ENCODE measurements around the gene EDN1. TPM values are rescaled to one million over a fixed set of nuclear protein-coding genes. Genes with fewer than 3 reads are reported as not detected.

The EDN1 gene
- total RNA-seq, 2 donors from 2014 or later: 9.5 to 16.2 TPM

- no peak overlapping the region for H3K9ac ChIP-seq (ENCODE audit: low read depth in 2 of 2, low read length in 2 of 2)
- H3K27ac ChIP-seq: no peak overlapping the region
- no peaks in the 10 kb centered on the region for H3K9me3 ChIP-seq
- no peaks in the 10 kb centered on the region for H3K27me3 ChIP-seq
- no peak for TF ChIP-seq CTCF (IDR thresholded peaks at IDR 0.05)
- no peaks in the 10 kb centered on the region for H3K36me3 ChIP-seq
- intact Hi-C loops (cut with DNase I): loop anchor here (10.0 kb wide), 1 partner anchor 49 kb away; no protein-coding TSS in a partner anchor
- no peak for DNase-seq
- H3K4me3 ChIP-seq: no peak overlapping the region
- peaks cover 8% of the 10 kb centered on the region for H3K4me1 ChIP-seq
Measured at GRCh38 chr6:12283904-12284303, 6.3 kb upstream of the EDN1 start.

- no peak for DNase-seq
- H3K36me3 ChIP-seq: no peaks in the 10 kb centered on the region
- H3K9me3 ChIP-seq: no peaks in the 10 kb centered on the region
- TF ChIP-seq CTCF (IDR thresholded peaks at IDR 0.05): no peak
- H3K4me1 ChIP-seq: peaks cover 8% of the 10 kb centered on the region
- H3K27me3 ChIP-seq: no peaks in the 10 kb centered on the region
- intact Hi-C loops (cut with DNase I): loop anchor here (10.0 kb wide), 1 partner anchor 52 kb away; no protein-coding TSS in a partner anchor
- H3K4me3 ChIP-seq: no peak overlapping the region
- peak overlapping the region; percentile 56 for H3K27ac ChIP-seq
- H3K9ac ChIP-seq (ENCODE audit: low read depth in 2 of 2, low read length in 2 of 2): no peak overlapping the region
Measured at GRCh38 chr6:12286373-12287110, 3.6 kb upstream of the EDN1 start.

GRCh38 chr6:12288211-12288618 lies 1.9 kb upstream of the EDN1 start:
- H3K36me3 ChIP-seq: peaks cover under 1% of the 10 kb centered on the region
- TF ChIP-seq CTCF (IDR thresholded peaks at IDR 0.05): no peak
- H3K9ac ChIP-seq (ENCODE audit: low read depth in 2 of 2, low read length in 2 of 2): no peak overlapping the region
- H3K4me3 ChIP-seq: no peak overlapping the region
- peaks cover 8% of the 10 kb centered on the region for H3K4me1 ChIP-seq
- intact Hi-C loops (cut with DNase I): loop anchor here (10.0 kb wide), 1 partner anchor 53 kb away; no protein-coding TSS in a partner anchor
- no peak for DNase-seq
- H3K27ac ChIP-seq: no peak overlapping the region
- no peaks in the 10 kb centered on the region for H3K9me3 ChIP-seq
- H3K27me3 ChIP-seq: no peaks in the 10 kb centered on the region

- H3K27ac ChIP-seq: no peak overlapping the region
- H3K4me1 ChIP-seq: peaks cover 8% of the 10 kb centered on the region
- TF ChIP-seq CTCF (IDR thresholded peaks at IDR 0.05): no peak
- intact Hi-C loops (cut with DNase I): loop anchor here (10.0 kb wide), 1 partner anchor 54 kb away; no protein-coding TSS in a partner anchor
- H3K9me3 ChIP-seq: no peaks in the 10 kb centered on the region
- H3K4me3 ChIP-seq: no peak overlapping the region
- peak overlapping the region in 1 of 2 donors; percentile 88 for H3K9ac ChIP-seq (ENCODE audit: low read depth in 2 of 2, low read length in 2 of 2)
- H3K36me3 ChIP-seq: peaks cover 3% of the 10 kb centered on the region
- H3K27me3 ChIP-seq: no peaks in the 10 kb centered on the region
- DNase-seq: no peak
Measured at GRCh38 chr6:12288914-12289313, 1.2 kb upstream of the EDN1 start.

GRCh38 chr6:12289365-12289919 lies 719 bp upstream of the EDN1 start:
- no peaks in the 10 kb centered on the region for H3K27me3 ChIP-seq
- H3K36me3 ChIP-seq: peaks cover 3% of the 10 kb centered on the region
- intact Hi-C loops (cut with DNase I): loop anchor here (10.0 kb wide), 1 partner anchor 55 kb away; no protein-coding TSS in a partner anchor
- H3K27ac ChIP-seq: peak overlapping the region; percentile 79
- H3K4me3 ChIP-seq: peak overlapping the region; percentile 43
- TF ChIP-seq CTCF (IDR thresholded peaks at IDR 0.05): peak; percentile 81
- H3K9ac ChIP-seq (ENCODE audit: low read depth in 2 of 2, low read length in 2 of 2): peak overlapping the region in 1 of 2 donors; percentile 88
- H3K9me3 ChIP-seq: no peaks in the 10 kb centered on the region
- H3K4me1 ChIP-seq: peaks cover 8% of the 10 kb centered on the region
- peak; percentile 87 for DNase-seq

Data from colonic mucosa (tissue), 4 donors.